ENCODE measurements around the gene HCRTR1.

Gene HCRTR1

DNA sequence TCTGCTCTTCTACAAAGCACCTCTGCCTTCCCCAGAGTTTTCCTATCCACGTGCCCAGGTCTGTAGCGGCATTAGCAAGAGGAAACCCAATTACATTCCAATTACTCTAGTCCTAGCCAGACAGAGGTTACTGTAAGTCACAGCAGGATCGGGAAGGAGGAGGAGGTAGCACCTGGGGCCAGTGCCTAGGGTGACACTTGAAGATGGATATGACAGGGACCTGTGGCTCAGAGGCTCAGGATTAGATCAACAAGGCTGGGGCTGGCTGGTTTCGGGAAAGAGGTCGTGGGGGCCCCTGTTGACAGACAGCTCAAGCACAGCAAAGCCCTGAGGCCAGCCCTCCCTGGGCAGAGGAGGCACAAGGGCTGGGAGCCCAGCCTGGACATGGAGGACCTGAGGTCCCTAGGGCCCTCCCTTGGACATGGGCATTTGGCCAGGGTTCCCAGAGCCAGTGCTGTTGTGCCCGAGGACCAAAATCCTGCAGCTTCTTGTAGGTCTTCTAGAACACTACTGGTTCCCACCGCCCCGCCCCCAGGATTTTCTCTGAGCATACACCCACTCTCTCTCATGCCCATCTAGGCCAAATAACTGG is 3.0 kb upstream of the HCRTR1 start:
- Histone ChIP-seq H3K36me3 (ENCODE audit: control insufficient read depth, insufficient read depth, low read length, severe bottlenecking) (no peaks in the 10 kb centered on the region), H3K4me1 (ENCODE audit: control insufficient read depth, insufficient read depth, low read length) (no peaks in the 10 kb centered on the region), H3K9me3 (ENCODE audit: control insufficient read depth, low read length) (no peaks in the 10 kb centered on the region), H3K4me3 (ENCODE audit: low read length) (no peak overlapping the region), H3K27me3 (replicated peaks; ENCODE audit: control insufficient read depth, insufficient read depth, low read length) (peaks cover 20% of the 10 kb centered on the region), H3K9ac (ENCODE audit: low read length) (no peak overlapping the region)
- DNase-seq (ENCODE audit: low read depth), result no peak

DNA sequence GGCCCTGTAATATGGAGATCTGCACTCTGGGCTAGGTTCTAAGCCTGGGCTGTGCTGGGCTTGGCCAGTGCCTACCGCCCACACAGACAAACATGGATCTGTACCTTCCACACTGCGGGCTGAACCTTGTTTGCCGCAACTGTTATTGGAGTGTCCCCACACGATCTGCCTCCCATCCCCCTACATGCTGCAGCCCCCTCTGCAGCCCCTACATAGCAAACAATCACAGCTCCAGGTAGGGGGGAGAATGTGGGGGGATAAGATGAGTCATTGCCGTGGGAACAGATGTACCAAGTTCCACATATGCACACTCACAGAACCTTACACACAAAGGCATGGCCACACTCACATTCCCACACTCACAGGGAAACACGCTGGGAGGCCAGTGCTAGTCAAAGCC is 2.1 kb upstream of the HCRTR1 start:
- H3K27me3 ChIP-seq (replicated peaks; ENCODE audit: control insufficient read depth, insufficient read depth, low read length), result peaks cover 20% of the 10 kb centered on the region
- H3K9me3 ChIP-seq (ENCODE audit: control insufficient read depth, low read length), result no peaks in the 10 kb centered on the region
- no peaks in the 10 kb centered on the region for H3K36me3 ChIP-seq (ENCODE audit: control insufficient read depth, insufficient read depth, low read length, severe bottlenecking)
- H3K4me1 ChIP-seq (ENCODE audit: control insufficient read depth, insufficient read depth, low read length), result no peaks in the 10 kb centered on the region
- H3K9ac ChIP-seq (ENCODE audit: low read length), result no peak overlapping the region
- no peak for DNase-seq (ENCODE audit: low read depth)
- H3K4me3 ChIP-seq (ENCODE audit: low read length), result no peak overlapping the region

- Histone ChIP-seq H3K4me3 (ENCODE audit: low read length) (no peak overlapping the region), H3K9ac (ENCODE audit: low read length) (no peak overlapping the region), H3K4me1 (ENCODE audit: control insufficient read depth, insufficient read depth, low read length) (no peaks in the 10 kb centered on the region), H3K9me3 (ENCODE audit: control insufficient read depth, low read length) (no peaks in the 10 kb centered on the region), H3K36me3 (ENCODE audit: control insufficient read depth, insufficient read depth, low read length, severe bottlenecking) (no peaks in the 10 kb centered on the region), H3K27me3 (replicated peaks; ENCODE audit: control insufficient read depth, insufficient read depth, low read length) (peaks cover 20% of the 10 kb centered on the region)
- no peak for DNase-seq (ENCODE audit: low read depth)
Observed at GRCh38 chr1:31615939-31616338, 1.6 kb upstream of the HCRTR1 start.

GRCh38 chr1:31617916-31618746 is 642 bp downstream of the HCRTR1 start:
- Histone ChIP-seq H3K4me1 (ENCODE audit: control insufficient read depth, insufficient read depth, low read length) (no peaks in the 10 kb centered on the region), H3K9ac (ENCODE audit: low read length) (no peak overlapping the region), H3K4me3 (ENCODE audit: low read length) (peak overlapping the region; percentile 69), H3K27me3 (replicated peaks; ENCODE audit: control insufficient read depth, insufficient read depth, low read length) (peaks cover 20% of the 10 kb centered on the region), H3K36me3 (ENCODE audit: control insufficient read depth, insufficient read depth, low read length, severe bottlenecking) (no peaks in the 10 kb centered on the region), H3K9me3 (ENCODE audit: control insufficient read depth, low read length) (no peaks in the 10 kb centered on the region)
- peak; percentile 75 for DNase-seq (ENCODE audit: low read depth)

DNA sequence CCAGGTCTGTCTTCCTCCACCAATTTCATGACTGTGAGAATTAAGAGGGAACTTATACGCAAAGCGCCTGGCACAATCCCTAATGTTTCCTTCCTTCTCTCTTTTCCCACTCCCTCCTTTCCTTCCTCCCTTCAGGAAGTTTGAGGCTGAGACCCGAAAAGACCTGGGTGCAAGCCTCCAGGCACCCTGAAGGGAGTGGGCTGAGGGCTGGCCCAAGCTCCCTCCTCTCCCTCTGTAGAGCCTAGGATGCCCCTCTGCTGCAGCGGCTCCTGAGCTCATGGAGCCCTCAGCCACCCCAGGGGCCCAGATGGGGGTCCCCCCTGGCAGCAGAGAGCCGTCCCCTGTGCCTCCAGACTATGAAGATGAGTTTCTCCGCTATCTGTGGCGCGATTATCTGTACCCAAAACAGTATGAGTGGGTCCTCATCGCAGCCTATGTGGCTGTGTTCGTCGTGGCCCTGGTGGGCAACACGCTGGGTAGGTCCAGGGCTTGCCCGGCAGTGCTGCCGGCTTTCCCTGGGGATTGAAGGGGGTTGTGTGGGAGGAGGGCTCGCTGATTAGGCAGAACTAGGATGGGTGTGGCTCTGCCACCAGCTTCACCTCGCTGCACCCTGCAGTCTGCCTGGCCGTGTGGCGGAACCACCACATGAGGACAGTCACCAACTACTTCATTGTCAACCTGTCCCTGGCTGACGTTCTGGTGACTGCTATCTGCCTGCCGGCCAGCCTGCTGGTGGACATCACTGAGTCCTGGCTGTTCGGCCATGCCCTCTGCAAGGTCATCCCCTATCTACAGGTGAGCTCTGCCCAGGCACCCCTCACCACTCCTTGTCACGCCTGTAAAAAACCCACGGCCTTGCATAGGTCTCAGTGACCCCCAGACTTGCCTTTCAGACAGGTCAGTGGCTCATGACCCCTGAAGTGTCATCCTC is 1.7 kb downstream of the HCRTR1 start:
- no peaks in the 10 kb centered on the region for H3K36me3 ChIP-seq (ENCODE audit: control insufficient read depth, insufficient read depth, low read length, severe bottlenecking)
- no peaks in the 10 kb centered on the region for H3K9me3 ChIP-seq (ENCODE audit: control insufficient read depth, low read length)
- no peak overlapping the region for H3K9ac ChIP-seq (ENCODE audit: low read length)
- DNase-seq (ENCODE audit: low read depth), result no peak
- no peak overlapping the region for H3K4me3 ChIP-seq (ENCODE audit: low read length)
- H3K27me3 ChIP-seq (replicated peaks; ENCODE audit: control insufficient read depth, insufficient read depth, low read length), result peaks cover 20% of the 10 kb centered on the region
- no peaks in the 10 kb centered on the region for H3K4me1 ChIP-seq (ENCODE audit: control insufficient read depth, insufficient read depth, low read length)

GRCh38 chr1:31620631-31621497 is 3.4 kb downstream of the HCRTR1 start:
- Histone ChIP-seq H3K9me3 (ENCODE audit: control insufficient read depth, low read length) (no peaks in the 10 kb centered on the region), H3K4me3 (ENCODE audit: low read length) (no peak overlapping the region), H3K9ac (ENCODE audit: low read length) (no peak overlapping the region), H3K27me3 (replicated peaks; ENCODE audit: control insufficient read depth, insufficient read depth, low read length) (peaks cover 20% of the 10 kb centered on the region), H3K4me1 (ENCODE audit: control insufficient read depth, insufficient read depth, low read length) (peaks cover 6% of the 10 kb centered on the region), H3K36me3 (ENCODE audit: control insufficient read depth, insufficient read depth, low read length, severe bottlenecking) (no peaks in the 10 kb centered on the region)
- no peak for DNase-seq (ENCODE audit: low read depth)

GRCh38 chr1:31621498-31621820 is 4.0 kb downstream of the HCRTR1 start:
- H3K9me3 ChIP-seq (ENCODE audit: control insufficient read depth, low read length), result no peaks in the 10 kb centered on the region
- H3K27me3 ChIP-seq (replicated peaks; ENCODE audit: control insufficient read depth, insufficient read depth, low read length), result peaks cover 16% of the 10 kb centered on the region
- peaks cover 12% of the 10 kb centered on the region for H3K4me1 ChIP-seq (ENCODE audit: control insufficient read depth, insufficient read depth, low read length)
- DNase-seq (ENCODE audit: low read depth), result no peak
- no peak overlapping the region for H3K4me3 ChIP-seq (ENCODE audit: low read length)
- H3K36me3 ChIP-seq (ENCODE audit: control insufficient read depth, insufficient read depth, low read length, severe bottlenecking), result no peaks in the 10 kb centered on the region
- H3K9ac ChIP-seq (ENCODE audit: low read length), result no peak overlapping the region

GRCh38 chr1:31621847-31622730 is 4.6 kb downstream of the HCRTR1 start:
- no peak overlapping the region for H3K9ac ChIP-seq (ENCODE audit: low read length)
- DNase-seq (ENCODE audit: low read depth), result no peak
- H3K4me1 ChIP-seq (ENCODE audit: control insufficient read depth, insufficient read depth, low read length), result peaks cover 19% of the 10 kb centered on the region
- no peaks in the 10 kb centered on the region for H3K9me3 ChIP-seq (ENCODE audit: control insufficient read depth, low read length)
- H3K36me3 ChIP-seq (ENCODE audit: control insufficient read depth, insufficient read depth, low read length, severe bottlenecking), result no peaks in the 10 kb centered on the region
- H3K4me3 ChIP-seq (ENCODE audit: low read length), result no peak overlapping the region
- peaks cover 10% of the 10 kb centered on the region for H3K27me3 ChIP-seq (replicated peaks; ENCODE audit: control insufficient read depth, insufficient read depth, low read length)

DNA sequence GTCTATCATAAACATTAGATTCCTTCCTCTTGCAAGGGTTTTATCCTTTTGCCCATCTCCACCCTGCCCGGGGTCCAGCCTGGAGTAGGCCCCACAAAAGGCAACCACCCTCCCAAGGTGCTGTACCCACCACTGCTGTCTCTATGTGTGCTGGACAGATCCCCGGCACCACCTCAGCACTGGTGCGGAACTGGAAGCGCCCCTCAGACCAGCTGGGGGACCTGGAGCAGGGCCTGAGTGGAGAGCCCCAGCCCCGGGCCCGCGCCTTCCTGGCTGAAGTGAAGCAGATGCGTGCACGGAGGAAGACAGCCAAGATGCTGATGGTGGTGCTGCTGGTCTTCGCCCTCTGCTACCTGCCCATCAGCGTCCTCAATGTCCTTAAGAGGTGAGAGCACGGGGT is 5.9 kb downstream of the HCRTR1 start:
- Histone ChIP-seq H3K27me3 (replicated peaks; ENCODE audit: control insufficient read depth, insufficient read depth, low read length) (peaks cover 7% of the 10 kb centered on the region), H3K4me1 (ENCODE audit: control insufficient read depth, insufficient read depth, low read length) (peaks cover 30% of the 10 kb centered on the region), H3K9me3 (ENCODE audit: control insufficient read depth, low read length) (no peaks in the 10 kb centered on the region), H3K36me3 (ENCODE audit: control insufficient read depth, insufficient read depth, low read length, severe bottlenecking) (no peaks in the 10 kb centered on the region), H3K9ac (ENCODE audit: low read length) (no peak overlapping the region), H3K4me3 (ENCODE audit: low read length) (no peak overlapping the region)
- no peak for DNase-seq (ENCODE audit: low read depth)

GRCh38 chr1:31624309-31624708 is 6.8 kb downstream of the HCRTR1 start:
- Histone ChIP-seq H3K4me3 (ENCODE audit: low read length) (no peak overlapping the region), H3K9ac (ENCODE audit: low read length) (no peak overlapping the region), H3K36me3 (ENCODE audit: control insufficient read depth, insufficient read depth, low read length, severe bottlenecking) (peaks cover 5% of the 10 kb centered on the region), H3K9me3 (ENCODE audit: control insufficient read depth, low read length) (no peaks in the 10 kb centered on the region), H3K27me3 (replicated peaks; ENCODE audit: control insufficient read depth, insufficient read depth, low read length) (no peaks in the 10 kb centered on the region), H3K4me1 (ENCODE audit: control insufficient read depth, insufficient read depth, low read length) (peaks cover 30% of the 10 kb centered on the region)
- no peak for DNase-seq (ENCODE audit: low read depth)
